CD4-positive, alpha-beta T cell treated with Interferon gamma for 1 hour (primary cell): ENCODE results near the gene EPB41L4B.
"Not testable (repeated sequence)": the region's sequence is repeated elsewhere in the genome, so short reads cannot be mapped to it uniquely, and the experiment has no call there.

Source experiments
- DNase-seq: peaks from one replicate; pipeline ENCODE4 v3.0.0-alpha.2; 2020

Gene EPB41L4B

GRCh38 chr9:109320742-109321448, at the start of gene EPB41L4B:
TSS of gene EPB41L4B (minus strand) at chr9:109321059. CDS start at chr9:109320446, 613 bp downstream.
- DNase-seq, result peak; percentile 77

- no peak for DNase-seq
These were observed 48.4 kb upstream of the EPB41L4B start for GRCh38 chr9:109369285-109369684.

- DNase-seq, result no peak
These were observed 39.9 kb upstream of the EPB41L4B start for GRCh38 chr9:109360771-109361170.

GRCh38 chr9:109358968-109359603, 38.2 kb upstream of the EPB41L4B start:
- DNase-seq, result not testable (repeated sequence)

- no peak for DNase-seq
These were observed 34.9 kb upstream of the EPB41L4B start for GRCh38 chr9:109355564-109356297.

- DNase-seq, result no peak
These were observed 33.3 kb upstream of the EPB41L4B start for GRCh38 chr9:109354190-109354589.

GRCh38 chr9:109351032-109351431, 30.2 kb upstream of the EPB41L4B start:
- DNase-seq, result no peak

GRCh38 chr9:109349421-109349846, 28.6 kb upstream of the EPB41L4B start:
- no peak for DNase-seq

- no peak for DNase-seq
These were observed 26.0 kb upstream of the EPB41L4B start for GRCh38 chr9:109346904-109347303.

GRCh38 chr9:109344866-109345265, 24.0 kb upstream of the EPB41L4B start:
- no peak for DNase-seq

GRCh38 chr9:109342878-109343277, 22.0 kb upstream of the EPB41L4B start:
- DNase-seq, result no peak

- no peak for DNase-seq
These were observed 20.7 kb upstream of the EPB41L4B start for GRCh38 chr9:109341561-109341960.

GRCh38 chr9:109340979-109341378, 20.1 kb upstream of the EPB41L4B start:
- DNase-seq, result not testable (repeated sequence)

GRCh38 chr9:109336409-109336808, 15.6 kb upstream of the EPB41L4B start:
- DNase-seq, result no peak

GRCh38 chr9:109335929-109336328, 15.1 kb upstream of the EPB41L4B start:
- DNase-seq, result no peak

GRCh38 chr9:109335121-109335520, 14.3 kb upstream of the EPB41L4B start:
- DNase-seq, result no peak

GRCh38 chr9:109331353-109331752, 10.5 kb upstream of the EPB41L4B start:
- DNase-seq, result no peak

GRCh38 chr9:109329638-109330258, 8.9 kb upstream of the EPB41L4B start:
- no peak for DNase-seq

- DNase-seq, result no peak
These were observed 8.2 kb upstream of the EPB41L4B start for GRCh38 chr9:109328978-109329637.

GRCh38 chr9:109325089-109325488, 4.2 kb upstream of the EPB41L4B start:
- DNase-seq, result no peak

GRCh38 chr9:109323771-109324170, 2.9 kb upstream of the EPB41L4B start:
- DNase-seq, result no peak

GRCh38 chr9:109321727-109322126, 868 bp upstream of the EPB41L4B start:
- DNase-seq, result no peak

GRCh38 chr9:109320331-109320741, 523 bp downstream of the EPB41L4B start:
- DNase-seq, result no peak
